Fibroblast of lung (primary cell): Measurements from ENCODE around the gene CFAP299. TPM values are rescaled to one million over a fixed set of nuclear protein-coding genes. Genes with fewer than 3 reads are reported as not detected.

Experiments
- DNase-seq, 2 donors: peaks; one replicate each; pipeline versions ENCODE4 v3.0.0 to v3.0.0-alpha.2; 2010; ENCODE audit warnings: low read depth in 2 of 2
- H2AFZ ChIP-seq: 2 replicates; pipeline ENCODE4 v1.5.1; 2012; ENCODE audit warnings: low read length, control low read depth, inconsistent platforms
- H3K27ac ChIP-seq: 2 replicates; pipeline ENCODE4 v1.5.1; 2011; ENCODE audit warnings: low read length, control low read depth; ENCODE audit not compliant: insufficient read depth
- H3K27me3 ChIP-seq: 2 replicates; pipeline ENCODE4 v1.5.1; 2011; ENCODE audit warnings: mild to moderate bottlenecking, low read length; ENCODE audit not compliant: control insufficient read depth, insufficient read depth
- H3K36me3 ChIP-seq: 2 replicates; pipeline ENCODE4 v1.5.1; 2011; ENCODE audit warnings: low read length; ENCODE audit not compliant: control insufficient read depth, insufficient read depth
- H3K4me1 ChIP-seq: 2 replicates; pipeline ENCODE4 v1.5.1; 2011; ENCODE audit warnings: low read length; ENCODE audit not compliant: control insufficient read depth, insufficient read depth; ENCODE audit errors: extremely low read depth
- H3K4me2 ChIP-seq: 2 replicates; pipeline ENCODE4 v1.5.1; 2011; ENCODE audit warnings: low read length, control low read depth; ENCODE audit not compliant: insufficient read depth; ENCODE audit errors: extremely low read depth
- H3K4me3 ChIP-seq, 4 experiments: fragments of 200-600 bp in 1 of 4; sonication (generic) in 1 of 4; replicated peaks in 1 of 4; 2 replicates each; pipeline ENCODE4 v1.5.1; 2011 to 2016; ENCODE audit warnings: low read length in 4 of 4, low read depth in 3 of 4, mild to moderate bottlenecking in 3 of 4, control low read depth in 2 of 4, inconsistent platforms in 1 of 4, mixed read lengths in 1 of 4; ENCODE audit not compliant: insufficient read depth in 1 of 4; ENCODE audit errors: control extremely low read depth in 1 of 4
- H3K79me2 ChIP-seq: 2 replicates; pipeline ENCODE4 v1.5.1; 2012; ENCODE audit warnings: mild to moderate bottlenecking, low read length, inconsistent platforms; ENCODE audit not compliant: control insufficient read depth, insufficient read depth
- H3K9ac ChIP-seq: 2 replicates; pipeline ENCODE4 v1.5.1; 2011; ENCODE audit warnings: mild to moderate bottlenecking, low read length, control low read depth; ENCODE audit not compliant: insufficient read depth
- H3K9me3 ChIP-seq: 2 replicates; pipeline ENCODE4 v1.5.1; 2012; ENCODE audit warnings: low read depth, low read length; ENCODE audit not compliant: control insufficient read depth, insufficient read depth
- H4K20me1 ChIP-seq: 2 replicates; pipeline ENCODE4 v1.5.1; 2011; ENCODE audit warnings: low read length; ENCODE audit not compliant: control insufficient read depth, insufficient read depth; ENCODE audit errors: extremely low read depth
- EZH2 ChIP-seq: IDR thresholded peaks from 2 replicates; pipeline ENCODE4 v1.5.1; 2012; ENCODE audit warnings: low read length, control low read depth, mild to moderate bottlenecking; ENCODE audit errors: missing control alignments
- polyA plus RNA-seq, 2 donors: library from polyadenylated mRNA; depleted of rRNA in 1 of 2; stranded (reverse) in 1 of 2; unstranded in 1 of 2; fragments of >200 nt; gene quantifications; 2 replicates each; pipeline ENCODE4 v1.2.1, GENCODE V29; 2011 to 2012; ENCODE audit warnings: missing spikeins in 1 of 2
- total RNA-seq: library from RNA; depleted of rRNA; stranded (reverse); fragments of >200 nt; gene quantifications from 2 replicates; pipeline ENCODE4 v1.2.1, GENCODE V29; 2014
- TF ChIP-seq, protein P1 (sequence below), 2 donors: IDR thresholded peaks in 1 of 2; conservative IDR thresholded peaks in 1 of 2; 1 replicate in 1 of 2; 2 replicates in 1 of 2; pipeline ENCODE4 v1.5.1; 2011 to 2012; ENCODE audit warnings: low read length in 2 of 2, control low read depth in 1 of 2, inconsistent platforms in 1 of 2, low read depth in 1 of 2, mild to moderate bottlenecking in 1 of 2

CFAP299 gene
- total and polyA plus RNA-seq, 2 donors (not counting 1 experiment from before 2014, with no cell fraction given), result 0.79 to 16.2 TPM

DNA sequence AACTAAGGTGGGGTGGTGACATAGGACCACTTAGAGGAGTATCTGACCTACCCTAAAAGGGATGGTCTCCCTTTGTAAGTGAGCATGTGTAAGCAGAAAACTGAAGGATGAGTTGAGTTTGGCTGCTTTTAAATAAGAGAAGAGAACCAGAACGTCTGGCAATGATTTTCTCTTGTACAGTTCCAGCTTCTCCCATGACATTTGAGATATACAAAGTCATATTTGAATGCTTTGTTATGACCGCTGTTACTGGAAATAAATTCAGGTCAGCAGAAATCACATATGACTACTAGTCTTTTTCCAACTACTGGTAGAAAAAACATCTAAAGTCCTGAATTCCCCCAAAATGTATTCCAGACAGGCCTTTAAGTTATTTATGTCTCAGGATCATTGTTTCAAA, 381.7 kb downstream of the CFAP299 start:
- no peak overlapping the region for H3K9ac ChIP-seq
- H2AFZ ChIP-seq, result no peak overlapping the region
- H3K4me2 ChIP-seq, result no peak overlapping the region
- TF ChIP-seq, protein P1, sequence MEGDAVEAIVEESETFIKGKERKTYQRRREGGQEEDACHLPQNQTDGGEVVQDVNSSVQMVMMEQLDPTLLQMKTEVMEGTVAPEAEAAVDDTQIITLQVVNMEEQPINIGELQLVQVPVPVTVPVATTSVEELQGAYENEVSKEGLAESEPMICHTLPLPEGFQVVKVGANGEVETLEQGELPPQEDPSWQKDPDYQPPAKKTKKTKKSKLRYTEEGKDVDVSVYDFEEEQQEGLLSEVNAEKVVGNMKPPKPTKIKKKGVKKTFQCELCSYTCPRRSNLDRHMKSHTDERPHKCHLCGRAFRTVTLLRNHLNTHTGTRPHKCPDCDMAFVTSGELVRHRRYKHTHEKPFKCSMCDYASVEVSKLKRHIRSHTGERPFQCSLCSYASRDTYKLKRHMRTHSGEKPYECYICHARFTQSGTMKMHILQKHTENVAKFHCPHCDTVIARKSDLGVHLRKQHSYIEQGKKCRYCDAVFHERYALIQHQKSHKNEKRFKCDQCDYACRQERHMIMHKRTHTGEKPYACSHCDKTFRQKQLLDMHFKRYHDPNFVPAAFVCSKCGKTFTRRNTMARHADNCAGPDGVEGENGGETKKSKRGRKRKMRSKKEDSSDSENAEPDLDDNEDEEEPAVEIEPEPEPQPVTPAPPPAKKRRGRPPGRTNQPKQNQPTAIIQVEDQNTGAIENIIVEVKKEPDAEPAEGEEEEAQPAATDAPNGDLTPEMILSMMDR (conservative IDR thresholded peaks at IDR 0.05 in 1 of 2, IDR thresholded peaks at IDR 0.05 in 1 of 2; ENCODE audit: low read depth in 1 of 2, low read length in 2 of 2), result no peak
- no peak for TF ChIP-seq EZH2
- H3K9me3 ChIP-seq, result no peaks in the 10 kb centered on the region
- H3K27me3 ChIP-seq, result no peaks in the 10 kb centered on the region
- H3K4me1 ChIP-seq, result no peaks in the 10 kb centered on the region
- DNase-seq, result no peak
- H3K36me3 ChIP-seq, result no peaks in the 10 kb centered on the region
- H4K20me1 ChIP-seq, result no peaks in the 10 kb centered on the region
- no peak overlapping the region for H3K4me3 ChIP-seq
- H3K27ac ChIP-seq, result no peak overlapping the region
- no peaks in the 10 kb centered on the region for H3K79me2 ChIP-seq

DNA sequence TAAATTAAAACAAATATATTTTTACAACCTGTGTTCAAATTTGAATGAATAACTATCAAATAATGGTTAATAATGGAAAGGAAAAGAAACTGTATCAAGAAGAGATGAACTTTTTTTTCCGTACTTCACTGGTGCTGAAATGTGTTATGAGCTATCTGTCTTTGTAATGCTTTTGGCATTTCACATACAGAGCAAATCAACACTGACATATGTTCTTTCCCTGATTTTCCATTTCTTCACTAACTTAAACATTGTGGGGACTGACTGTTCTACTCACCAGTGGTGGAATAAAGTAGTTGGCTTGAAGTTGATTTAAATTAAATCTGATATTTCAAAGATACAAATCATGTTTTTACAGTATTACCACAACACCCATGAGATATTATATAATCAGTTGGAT, 390.9 kb downstream of the CFAP299 start:
- H2AFZ ChIP-seq, result no peak overlapping the region
- H3K4me1 ChIP-seq, result no peaks in the 10 kb centered on the region
- H4K20me1 ChIP-seq, result no peaks in the 10 kb centered on the region
- no peaks in the 10 kb centered on the region for H3K27me3 ChIP-seq
- H3K9ac ChIP-seq, result no peak overlapping the region
- H3K9me3 ChIP-seq, result no peaks in the 10 kb centered on the region
- no peak for TF ChIP-seq EZH2
- TF ChIP-seq, protein P1 (conservative IDR thresholded peaks at IDR 0.05 in 1 of 2, IDR thresholded peaks at IDR 0.05 in 1 of 2; ENCODE audit: low read depth in 1 of 2, low read length in 2 of 2), result no peak
- no peak overlapping the region for H3K4me3 ChIP-seq
- no peak overlapping the region for H3K27ac ChIP-seq
- DNase-seq, result no peak
- no peak overlapping the region for H3K4me2 ChIP-seq
- H3K36me3 ChIP-seq, result no peaks in the 10 kb centered on the region
- no peaks in the 10 kb centered on the region for H3K79me2 ChIP-seq

DNA sequence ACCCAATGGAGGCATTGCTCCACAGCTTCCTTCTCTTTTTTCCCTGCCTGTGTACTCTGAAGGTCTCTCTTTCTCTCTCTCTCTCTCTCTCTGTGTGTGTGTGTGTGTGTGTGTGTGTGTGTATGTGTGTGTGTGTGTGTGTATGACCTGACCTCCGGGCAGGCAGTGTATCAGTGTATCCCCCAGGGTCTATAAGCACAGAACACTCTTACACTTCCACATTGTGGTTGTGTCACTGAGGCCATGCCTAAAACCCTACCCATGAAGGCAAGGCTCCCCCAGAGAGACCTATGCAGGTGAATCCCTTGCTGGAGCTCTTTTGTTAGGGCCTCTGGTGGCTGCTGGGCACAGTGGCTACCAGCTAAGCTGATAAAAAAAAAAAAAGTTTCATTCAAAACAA, 394.6 kb downstream of the CFAP299 start:
- no peak overlapping the region for H2AFZ ChIP-seq
- H3K9me3 ChIP-seq, result no peaks in the 10 kb centered on the region
- H3K4me2 ChIP-seq, result no peak overlapping the region
- no peak for DNase-seq
- no peaks in the 10 kb centered on the region for H3K79me2 ChIP-seq
- H3K27ac ChIP-seq, result no peak overlapping the region
- H3K4me1 ChIP-seq, result no peaks in the 10 kb centered on the region
- H3K27me3 ChIP-seq, result no peaks in the 10 kb centered on the region
- TF ChIP-seq EZH2, result no peak
- TF ChIP-seq, protein P1 (conservative IDR thresholded peaks at IDR 0.05 in 1 of 2, IDR thresholded peaks at IDR 0.05 in 1 of 2; ENCODE audit: low read depth in 1 of 2, low read length in 2 of 2), result no peak
- H3K9ac ChIP-seq, result no peak overlapping the region
- H4K20me1 ChIP-seq, result no peaks in the 10 kb centered on the region
- no peaks in the 10 kb centered on the region for H3K36me3 ChIP-seq
- H3K4me3 ChIP-seq, result no peak overlapping the region
